K562 (cell line): ENCODE measurements around the gene CNTN4.

Source experiments
- CBX5 ChIP-seq: IDR thresholded peaks from 2 replicates; pipeline ENCODE4 v1.6.1; 2014; ENCODE audit warnings: low read depth, borderline replicate concordance
- CHD2 ChIP-seq: IDR thresholded peaks from 2 replicates; pipeline ENCODE4 v1.6.1; 2011; ENCODE audit warnings: low read depth, low read length
- CTCF ChIP-seq, 3 experiments: IDR thresholded peaks in 2 of 3; conservative IDR thresholded peaks in 1 of 3; 2 replicates each; pipeline ENCODE4 v1.5.1; 2011 to 2012; ENCODE audit warnings: low read length in 3 of 3, mild to moderate bottlenecking in 3 of 3, control low read depth in 2 of 3, improper control_type of control experiment in 1 of 3, inconsistent platforms in 1 of 3, low read depth in 1 of 3, mixed read lengths in 1 of 3, moderate library complexity in 1 of 3; ENCODE audit not compliant: insufficient read depth in 2 of 3
- ESRRA ChIP-seq: fragments of 450-650 bp; IDR thresholded peaks from 2 replicates; pipeline ENCODE4 v1.6.1; 2014; ENCODE audit warnings: low read depth, mild to moderate bottlenecking, moderate library complexity, borderline replicate concordance
- FOSL1 ChIP-seq: fragments of 200-800 bp; sonication (Bioruptor generic); conservative IDR thresholded peaks from 2 replicates; pipeline ENCODE4 v1.6.1; 2016; ENCODE audit warnings: missing genetic modification characterization, missing compliant biosample characterization
- KDM2B ChIP-seq: fragments of 250-450 bp; sonication (Bioruptor Pico); IDR thresholded peaks from 2 replicates; pipeline ENCODE4 v1.8.0; 2021; ENCODE audit warnings: mild to moderate bottlenecking, moderate library complexity
- SIN3A ChIP-seq, 2 experiments: fragments of 150-350 bp in 1 of 2; IDR thresholded peaks; 2 replicates each; pipeline ENCODE4 v1.6.1; 2011 to 2016; ENCODE audit warnings: borderline replicate concordance in 2 of 2, low read depth in 2 of 2, low read length in 2 of 2, mild to moderate bottlenecking in 2 of 2, moderate library complexity in 2 of 2; ENCODE audit not compliant: control insufficient read depth in 1 of 2

- TF ChIP-seq SIN3A (IDR thresholded peaks at IDR 0.05; ENCODE audit: borderline replicate concordance in 2 of 2, control insufficient read depth in 1 of 2, low read depth in 2 of 2, low read length in 2 of 2) (no peak), KDM2B (CRISPR knock-in tag) (no peak), ESRRA (no peak), FOSL1 (tag) (no peak), CTCF (IDR thresholded peaks at IDR 0.05 in 2 of 3, conservative IDR thresholded peaks at IDR 0.05 in 1 of 3; ENCODE audit: insufficient read depth in 2 of 3, low read depth in 1 of 3, low read length in 3 of 3) (no peak), CHD2 (no peak), CBX5 (no peak)
Observed at GRCh38 chr3:2645001-2645400, 546.3 kb downstream of the CNTN4 start.
